K562 (cell line): Measurements from ENCODE around the gene ANKLE1. TPM values are rescaled to one million over a fixed set of nuclear protein-coding genes. Genes with fewer than 3 reads are reported as not detected.

Source experiments
- ATAC-seq: fragments of 200-7000 bp; cut with Tn5 transposase; 3 replicates; pipeline ENCODE4 v1.9.1; 2020; ENCODE audit warnings: moderate library complexity
- Bru-seq: library from RNA; stranded (reverse); fragments of 400-500 nt; gene quantifications from one replicate; lab custom pipeline; 2021; lab: Mats Ljungman, UMichigan
- BruChase-seq, 2 experiments: library from RNA; stranded (reverse); fragments of 400-500 nt; gene quantifications; one replicate each; lab custom pipeline; 2021; lab: Mats Ljungman, UMichigan
- BruUV-seq: library from RNA; stranded (reverse); fragments of 400-500 nt; replicated peaks from 2 replicates; lab custom pipeline; 2021; lab: Mats Ljungman, UMichigan
- CTCF ChIA-PET: fragments of 300-600 bp; formaldehyde crosslinking; extraction: SDS; loops from one replicate; lab custom pipeline; 2021; ENCODE audit warnings: low intra/inter-chr PET ratio; lab: Yijun Ruan, JAX
- POLR2A ChIA-PET: fragments of 300-600, 350-650 bp; sonication (Branson Sonifier 250); formaldehyde crosslinking; extraction: SDS; loops from one replicate; lab custom pipeline; 2021; ENCODE audit warnings: antibody characterized with exemption, inconsistent platforms; lab: Yijun Ruan, JAX
- DNase-seq, 4 experiments: peaks; one replicate each; pipeline versions ENCODE4 v3.0.0 to v3.0.0-alpha.2; 2011 to 2018; ENCODE audit warnings: low spot score in 3 of 4, mixed read lengths in 3 of 4; ENCODE audit errors: extremely low read depth in 1 of 4
- FAIRE-seq: peaks from 2 replicates; lab custom pipeline; 2011; peaks lifted over from hg19 to GRCh38; lab: Jason Lieb, UNC
- H2AFZ ChIP-seq: 2 replicates; pipeline ENCODE4 v1.6.0; 2011; ENCODE audit warnings: low read depth, low read length, control low read depth, inconsistent platforms
- H3K27ac ChIP-seq: fragments of 200-600 bp; 3 replicates; pipeline ENCODE4 v1.8.0; 2011; ENCODE audit warnings: low read depth, mild to moderate bottlenecking, control low read depth, inconsistent platforms, low read length, moderate library complexity, mixed read lengths; ENCODE audit errors: extremely low read depth
- H3K27me3 ChIP-seq, 2 experiments: fragments of 300-600 bp in 1 of 2; 2 replicates in 1 of 2; 3 replicates in 1 of 2; pipeline versions ENCODE4 v1.6.0 to v1.8.0; 2011; ENCODE audit warnings: inconsistent platforms in 2 of 2, low read length in 2 of 2, mild to moderate bottlenecking in 1 of 2, mixed read lengths in 1 of 2, moderate library complexity in 1 of 2; ENCODE audit not compliant: control insufficient read depth in 2 of 2, insufficient read depth in 2 of 2
- H3K36me3 ChIP-seq: fragments of 300-600 bp; 3 replicates; pipeline ENCODE4 v1.8.0; 2011; ENCODE audit warnings: mild to moderate bottlenecking, low read length, inconsistent platforms; ENCODE audit not compliant: control insufficient read depth, insufficient read depth
- H3K4me1 ChIP-seq, 2 experiments: fragments of 200-600 bp in 1 of 2; replicated peaks in 1 of 2; 2 replicates in 1 of 2; 3 replicates in 1 of 2; pipeline versions ENCODE4 v1.5.1 to v1.8.0; 2011; ENCODE audit warnings: inconsistent platforms in 2 of 2, low read length in 2 of 2, mild to moderate bottlenecking in 1 of 2, mixed read lengths in 1 of 2, moderate library complexity in 1 of 2; ENCODE audit not compliant: control insufficient read depth in 2 of 2, insufficient read depth in 2 of 2
- H3K4me2 ChIP-seq: 2 replicates; pipeline ENCODE4 v1.6.1; 2011; ENCODE audit warnings: low read length, control low read depth, inconsistent platforms, mixed read lengths; ENCODE audit not compliant: insufficient read depth
- H3K4me3 ChIP-seq: fragments of 200-600 bp; sonication (generic), shearing (Covaris generic); 2 replicates; pipeline ENCODE4 v1.5.1; 2016; ENCODE audit warnings: control low read depth, inconsistent platforms
- H3K79me2 ChIP-seq: fragments of 200-600 bp; 3 replicates; pipeline ENCODE4 v1.8.0; 2011; ENCODE audit warnings: low read length, inconsistent platforms; ENCODE audit not compliant: control insufficient read depth, insufficient read depth
- H3K9ac ChIP-seq, 2 experiments: 2 replicates each; pipeline versions ENCODE4 v1.6.0 to v1.6.1; 2011; ENCODE audit warnings: low read depth in 2 of 2, low read length in 2 of 2, control low read depth in 1 of 2, inconsistent platforms in 1 of 2, mild to moderate bottlenecking in 1 of 2, mixed read lengths in 1 of 2; ENCODE audit not compliant: insufficient read depth in 1 of 2
- H3K9me1 ChIP-seq: one replicate; pipeline ENCODE4 v1.6.0; 2011; ENCODE audit warnings: inconsistent platforms, mild to moderate bottlenecking, low read length, moderate library complexity; ENCODE audit not compliant: control insufficient read depth, insufficient read depth
- H3K9me3 ChIP-seq: replicated peaks from 2 replicates; pipeline ENCODE4 v1.5.1; 2011; ENCODE audit warnings: low read depth, low read length, inconsistent platforms; ENCODE audit not compliant: control insufficient read depth, insufficient read depth
- H4K20me1 ChIP-seq: replicated peaks from 2 replicates; pipeline ENCODE4 v1.6.1; 2011; ENCODE audit warnings: low read length, inconsistent platforms, mixed read lengths; ENCODE audit not compliant: control insufficient read depth, insufficient read depth
- FUS ChIP-seq: fragments of 200-400 bp; formaldehyde crosslinking; optimal IDR thresholded peaks from 2 replicates; pipeline ENCODE3; 2017; ENCODE audit warnings: low read depth, low read length
- KAT8 ChIP-seq: fragments of 450-650 bp; IDR thresholded peaks from 2 replicates; pipeline ENCODE4 v1.6.1; 2016; ENCODE audit warnings: low read depth, mild to moderate bottlenecking
- NCOA4 ChIP-seq: fragments of 450-650 bp; IDR thresholded peaks from 2 replicates; pipeline ENCODE4 v1.6.1; 2018; ENCODE audit warnings: mild to moderate bottlenecking; ENCODE audit not compliant: partially characterized antibody
- PHF8 ChIP-seq: fragments of 200-600 bp; sonication (generic); IDR thresholded peaks from 2 replicates; pipeline ENCODE4 v1.6.1; 2012; ENCODE audit warnings: mixed run types, mild to moderate bottlenecking, inconsistent platforms, low read length, moderate library complexity, borderline replicate concordance
- ZNF133 ChIP-seq: fragments of 250-450 bp; sonication (Bioruptor Pico); IDR thresholded peaks from 2 replicates; pipeline ENCODE4 v1.4.0; 2020; ENCODE audit warnings: mild to moderate bottlenecking
- ZNF644 ChIP-seq: fragments of 200-800 bp; sonication (Bioruptor generic); IDR thresholded peaks from 2 replicates; pipeline ENCODE4 v1.6.1; 2016; ENCODE audit warnings: low read depth, missing genetic modification characterization, missing compliant biosample characterization
- WGBS: fragments of 100-300 bp; shearing (Covaris generic); methylation state at CpG from one replicate; pipeline ENCODE4 v1.1.6; 2016; ENCODE audit warnings: low coverage, mixed read lengths; ENCODE audit not compliant: insufficient coverage; ENCODE audit errors: missing lambda C conversion rate; 5-methylcytosine and 5-hydroxymethylcytosine counted together
- in situ Hi-C: fragments of 300-500 bp; cut with MboI; formaldehyde crosslinking; loops from 4 replicates; pipeline ENCODE4 v1.15.0; 2018; ENCODE audit warnings: inconsistent platforms, mixed read lengths
- intact Hi-C: fragments of 100-400 bp; cut with micrococcal nuclease; formaldehyde crosslinking; loops from 2 replicates; pipeline ENCODE4 v1.14.2; 2022
- long read RNA-seq, 3 experiments: library from polyadenylated mRNA in 2 of 3; library from RNA in 1 of 3; unstranded in 2 of 3; stranded (forward) in 1 of 3; transcript quantifications; one replicate each; pipeline ENCODE4 v2.0.0, GENCODE V29; 2019 to 2022
- polyA minus RNA-seq, 3 experiments: library from RNA; depleted of rRNA, polyadenylated mRNA; stranded (reverse); fragments of >200 nt; gene quantifications; 2 replicates each; pipeline ENCODE4 v1.2.3, GENCODE V29; 2011
- polyA plus RNA-seq, 8 experiments: library from polyadenylated mRNA; depleted of rRNA in 4 of 8; stranded (reverse) in 5 of 8; unstranded in 3 of 8; fragments of >200 nt; fragmentation: Nextera tagmentation in 2 of 8; fragmentation: Illumina TruSeq in 1 of 8; extraction: Ambion mirVana in 2 of 8; extraction: Trizol in 1 of 8; gene quantifications; 2 replicates each; pipeline versions ENCODE4 v1.2.1 to v1.2.3, GENCODE V29; 2011 to 2014; ENCODE audit warnings: inconsistent platforms in 1 of 8, missing spikeins in 1 of 8
- total RNA-seq, 7 experiments: library from RNA; depleted of rRNA in 6 of 7; stranded (reverse); fragments of >200 nt in 6 of 7; fragmentation: Illumina TruSeq in 2 of 7; extraction: Trizol in 2 of 7; gene quantifications; 2 replicates each; pipeline versions ENCODE4 v1.2.1 to v1.2.3, GENCODE V29; 2011 to 2021; ENCODE audit warnings: low replicate concordance in 1 of 7
- TF ChIP-seq, protein P1 (sequence below): fragments of 250-450 bp; sonication (Bioruptor Pico); IDR thresholded peaks from 2 replicates; pipeline ENCODE4 v1.5.0; 2021; ENCODE audit warnings: mild to moderate bottlenecking, moderate library complexity

The ANKLE1 gene, protein sequence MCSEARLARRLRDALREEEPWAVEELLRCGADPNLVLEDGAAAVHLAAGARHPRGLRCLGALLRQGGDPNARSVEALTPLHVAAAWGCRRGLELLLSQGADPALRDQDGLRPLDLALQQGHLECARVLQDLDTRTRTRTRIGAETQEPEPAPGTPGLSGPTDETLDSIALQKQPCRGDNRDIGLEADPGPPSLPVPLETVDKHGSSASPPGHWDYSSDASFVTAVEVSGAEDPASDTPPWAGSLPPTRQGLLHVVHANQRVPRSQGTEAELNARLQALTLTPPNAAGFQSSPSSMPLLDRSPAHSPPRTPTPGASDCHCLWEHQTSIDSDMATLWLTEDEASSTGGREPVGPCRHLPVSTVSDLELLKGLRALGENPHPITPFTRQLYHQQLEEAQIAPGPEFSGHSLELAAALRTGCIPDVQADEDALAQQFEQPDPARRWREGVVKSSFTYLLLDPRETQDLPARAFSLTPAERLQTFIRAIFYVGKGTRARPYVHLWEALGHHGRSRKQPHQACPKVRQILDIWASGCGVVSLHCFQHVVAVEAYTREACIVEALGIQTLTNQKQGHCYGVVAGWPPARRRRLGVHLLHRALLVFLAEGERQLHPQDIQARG
- total RNA-seq (2011; cell fraction: chromatin; rRNA removed; ENCODE audit: low replicate concordance) = 4.8 and 20.8 TPM in 2 replicates
- 15.0 and 17.0 TPM in 2 replicates for total RNA-seq (2011; cell fraction: nucleolus; rRNA removed)
- total RNA-seq (2011; cell fraction: nucleoplasm; rRNA removed) = 7.6 and 10.9 TPM in 2 replicates
- 6.1 and 6.9 TPM in 2 replicates for total RNA-seq (2014; rRNA removed)
- 1.8 and 2.1 TPM in 2 replicates for total RNA-seq (2014; rRNA removed; fragmentation: Illumina TruSeq; extraction: Trizol)
- total RNA-seq (2015; rRNA removed; fragmentation: Illumina TruSeq; extraction: Trizol) = 2.9 and 3.5 TPM in 2 replicates
- 6.2 and 6.7 TPM in 2 replicates for total RNA-seq (2021)
- 2.2 and 3.2 TPM in 2 replicates for polyA plus RNA-seq (2011; rRNA removed)
- 2.1 and 5.0 TPM in 2 replicates for polyA plus RNA-seq (2011; cell fraction: cytosol; rRNA removed)
- polyA plus RNA-seq (2011; cell fraction: nucleus; rRNA removed) = 8.3 and 16.7 TPM in 2 replicates
- 3.2 and 5.8 TPM in 2 replicates for polyA plus RNA-seq (2012)
- polyA plus RNA-seq (2014; fragmentation: Illumina TruSeq; extraction: Trizol) = 5.8 and 6.0 TPM in 2 replicates
- polyA plus RNA-seq (2014; fragmentation: Nextera tagmentation; extraction: Ambion mirVana) = under 1 TPM; 0.63 to 0.64 TPM
- 8.2 and 9.2 TPM in 2 replicates for polyA plus RNA-seq (2014; rRNA removed)
- polyA minus RNA-seq (2011; rRNA and poly(A)+ RNA removed) = 0.75 and 1.1 TPM in 2 replicates
- polyA minus RNA-seq (2011; cell fraction: cytosol; rRNA and poly(A)+ RNA removed) = 1.4 and 3.5 TPM in 2 replicates
- polyA minus RNA-seq (2011; cell fraction: nucleus; rRNA and poly(A)+ RNA removed) = 3.4 and 4.8 TPM in 2 replicates
- Bru-seq, nascent RNA = percentile 50 among the genes with signal in this experiment
- BruChase-seq, experiment 1, labeled RNA remaining after a 2-hour chase = percentile 53 among the genes with signal in this experiment
- BruChase-seq, experiment 2, labeled RNA remaining after a 6-hour chase = percentile 55 among the genes with signal in this experiment
- long read RNA-seq, experiment 1, transcript ANKLE1-201 (9 exons, 3,218 nt) = major isoform, 5 of 42 reads
- long read RNA-seq, experiment 1, partial matches to known transcripts = 27 of 42 reads
- long read RNA-seq, experiment 1, other reads (novel, unspliced or antisense) = 7 of 42 reads
- long read RNA-seq, experiment 2, partial matches to known transcripts = 7 of 17 reads
- long read RNA-seq, experiment 2, other reads (novel, unspliced or antisense) = 6 of 17 reads
- long read RNA-seq, experiment 3, partial matches to known transcripts = 1 of 3 reads
- long read RNA-seq, experiment 3, other reads (novel, unspliced or antisense) = 2 of 3 reads

DNA sequence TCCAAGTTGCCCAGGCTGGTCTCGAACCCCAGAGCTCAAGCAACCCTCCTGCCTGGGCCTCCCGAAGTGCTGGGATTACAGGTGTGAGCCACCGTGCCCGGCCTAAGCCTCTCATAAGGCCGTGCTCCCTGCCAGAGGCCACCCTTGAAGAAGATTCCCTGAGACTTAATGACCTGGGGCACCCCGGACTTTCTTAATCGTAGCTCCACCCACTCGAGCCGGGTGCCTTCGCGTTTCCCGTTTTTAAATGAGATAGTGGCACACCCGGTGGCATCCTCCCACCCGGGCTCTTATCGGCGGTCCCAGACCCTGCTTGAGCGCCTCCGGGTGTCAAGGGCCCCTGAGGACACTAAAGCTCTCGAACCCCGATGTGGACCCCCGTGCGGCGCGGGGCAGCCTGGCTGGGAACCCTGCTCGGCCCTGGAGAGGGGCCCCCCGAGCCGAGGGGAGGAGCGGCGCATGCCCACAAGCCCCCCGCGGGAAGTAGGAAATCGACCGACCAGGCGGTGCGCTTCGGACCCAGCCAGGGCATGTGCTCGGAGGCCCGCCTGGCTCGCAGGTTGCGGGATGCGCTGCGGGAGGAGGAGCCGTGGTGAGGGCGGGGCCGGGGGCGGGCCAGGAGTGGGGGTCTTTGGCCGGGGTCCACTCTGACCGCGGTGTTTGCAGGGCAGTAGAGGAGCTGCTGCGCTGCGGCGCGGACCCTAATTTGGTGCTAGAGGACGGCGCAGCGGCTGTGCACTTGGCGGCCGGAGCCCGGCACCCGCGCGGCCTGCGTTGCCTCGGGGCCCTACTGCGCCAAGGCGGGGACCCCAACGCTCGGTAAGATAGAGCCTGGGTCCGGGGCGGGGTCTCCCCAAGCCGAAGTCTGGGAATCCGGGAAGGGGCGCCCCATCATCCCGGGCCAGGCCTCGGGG is at the start of gene ANKLE1:
ANKLE1 (plus strand) TSS at position 511 of the 914 bp plus-strand sequence; CDS start at position 531, 20 bp downstream.
- ATAC-seq = peak; percentile 55
- ChIA-PET POLR2A (interaction anchor here (0.7 to 2.0 kb wide), 8 partner anchors 10 to 207 kb away, joined by 3 to 12 read pairs (median 3); partner anchors contain the start of genes BABAM1 and HAUS8), CTCF (interaction anchor here (0.9 to 2.0 kb wide), 3 partner anchors 21 to 214 kb away, joined by 4 to 23 read pairs (median 10); no protein-coding TSS in a partner anchor)
- H2AFZ ChIP-seq = peak within 1 kb of the TSS; percentile 97
- peaks cover 6% of the 10 kb centered on the region; the same call in 1 of the 2 replicates for H4K20me1 ChIP-seq
- WGBS = 27% methylated on average over 33 of the region's 75 CpGs
- intact Hi-C loops (loop anchor here (1.0 to 5.0 kb wide), 3 partner anchors 76 to 509 kb away; no protein-coding TSS in a partner anchor), in situ Hi-C loops (no loop called here)
- peak within 1 kb of the TSS; percentile 58; the same call in 2 of the 3 replicates for H3K27ac ChIP-seq
- H3K36me3 ChIP-seq = peaks cover 32% of the 10 kb centered on the region; the same call in 2 of the 3 replicates
- H3K9me3 ChIP-seq = no peaks in the 10 kb centered on the region
- H3K4me3 ChIP-seq = peak within 1 kb of the TSS; percentile 51
- peaks cover 3% of the 10 kb centered on the region for H3K9me1 ChIP-seq
- BruUV-seq = no TSS peak
- peak within 1 kb of the TSS; percentile 88 for H3K4me2 ChIP-seq
- peak within 1 kb of the TSS; percentile 65 to 93 for H3K9ac ChIP-seq
- peaks cover under 1 to 30% of the 10 kb centered on the region in 2 experiments for H3K4me1 ChIP-seq
- no peaks in the 10 kb centered on the region for H3K27me3 ChIP-seq
- peaks cover 5% of the 10 kb centered on the region; the same call in 2 of the 3 replicates for H3K79me2 ChIP-seq
- FAIRE-seq = no peak
- peak; percentile 59 to 64 (median 63) for DNase-seq
- TF ChIP-seq FUS = no peak
- peak; percentile 6; the same call in 1 of the 2 replicates for TF ChIP-seq PHF8
- no peak for TF ChIP-seq NCOA4
- TF ChIP-seq KAT8 = no peak
- TF ChIP-seq ZNF644 (tag) = no peak
- TF ChIP-seq, protein P1, sequence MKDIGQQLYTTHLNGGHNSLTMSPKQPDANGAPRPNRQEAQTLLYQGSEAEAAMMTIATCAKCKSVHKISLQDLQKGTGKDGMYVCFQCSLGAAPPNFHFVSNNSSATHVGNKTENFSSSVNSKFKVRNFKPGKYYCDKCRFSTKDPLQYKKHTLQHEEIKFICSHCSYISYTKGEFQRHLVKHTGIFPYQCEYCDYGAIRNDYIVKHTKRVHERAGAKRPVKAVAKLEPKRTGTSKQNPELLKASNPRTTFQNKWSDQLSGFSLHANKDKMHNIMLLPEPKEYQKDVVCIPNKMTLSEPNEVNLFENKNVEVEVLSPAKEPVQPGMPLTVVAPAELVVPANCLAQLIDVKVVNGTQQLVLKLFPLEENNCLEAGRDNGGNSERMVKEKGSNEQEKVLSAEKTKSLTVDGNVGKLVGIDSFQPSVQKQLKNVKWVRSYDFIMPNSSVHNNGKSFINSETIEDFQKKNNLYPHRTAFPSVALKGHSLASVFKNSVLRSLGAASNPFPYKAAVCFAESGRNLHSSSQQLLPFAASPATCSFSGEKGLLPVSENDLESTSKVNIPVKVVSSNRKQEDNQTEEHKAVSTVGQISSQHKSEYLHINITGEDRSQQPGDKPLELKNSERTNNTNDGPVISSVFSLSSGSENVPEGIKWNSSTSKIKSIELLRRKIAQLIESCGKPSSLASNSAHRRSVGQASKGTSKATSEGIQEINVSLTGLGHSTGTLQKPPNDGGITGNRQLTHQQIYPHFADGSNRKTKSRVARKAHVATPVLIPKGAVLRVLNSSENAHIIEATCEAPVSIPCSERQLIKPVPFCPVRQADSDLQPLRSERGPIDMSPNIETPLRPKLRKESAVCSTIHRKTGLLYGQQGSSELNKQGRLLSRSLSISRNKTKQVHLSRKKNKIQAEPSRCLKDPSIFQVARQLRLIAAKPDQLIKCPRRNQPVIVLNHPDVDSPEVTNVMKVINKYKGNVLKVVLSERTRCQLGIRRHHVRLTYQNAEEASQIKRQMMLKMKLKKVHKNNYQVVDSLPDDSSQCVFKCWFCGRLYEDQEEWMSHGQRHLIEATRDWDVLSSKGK = no peak
- no peak for TF ChIP-seq ZNF133 (CRISPR knock-in tag)
